Testis (tissue), 3 donors: ENCODE results near the gene ACSL1. TPM values are rescaled to one million over a fixed set of nuclear protein-coding genes. Genes with fewer than 3 reads are reported as not detected.

ENCODE experiments used
- DNase-seq: peaks from one replicate; pipeline ENCODE4 v3.0.0-alpha.2; 2019
- H3K27ac ChIP-seq, 2 donors: fragments of 200-600 bp; sonication (generic); one replicate each; pipeline ENCODE4 v1.5.1; 2019
- H3K27me3 ChIP-seq: fragments of 200-600 bp; sonication (generic); one replicate; pipeline ENCODE4 v1.5.1; 2019
- H3K36me3 ChIP-seq: fragments of 200-600 bp; sonication (generic); one replicate; pipeline ENCODE4 v1.5.1; 2017; ENCODE audit warnings: low read depth; ENCODE audit errors: missing control alignments
- H3K4me1 ChIP-seq: fragments of 200-600 bp; sonication (generic); one replicate; pipeline ENCODE4 v1.5.1; 2019
- H3K4me3 ChIP-seq, 2 donors: fragments of 200-600 bp; sonication (generic); one replicate each; pipeline ENCODE4 v1.5.1; 2017 to 2019
- H3K9me3 ChIP-seq: fragments of 200-600 bp; sonication (generic); one replicate; pipeline ENCODE4 v1.5.1; 2017
- POLR2A ChIP-seq: fragments of 450-650 bp; IDR thresholded peaks from one replicate; pipeline ENCODE4 v1.6.1; 2017; ENCODE audit warnings: antibody characterized with exemption, mild to moderate bottlenecking, moderate library complexity
- WGBS, 2 donors: methylation state at CpG; one replicate each; pipeline ENCODE4 v1.1.5; 2018; 5-methylcytosine and 5-hydroxymethylcytosine counted together
- intact Hi-C: fragments of 100-400 bp; cut with DNase I; formaldehyde crosslinking; loops from one replicate; pipeline ENCODE4 v1.15.1; 2023; ENCODE audit warnings: low total_unique reads
- polyA plus RNA-seq: library from polyadenylated mRNA; stranded (reverse); fragments of 350-450 nt; fragmentation: Illumina TruSeq; extraction: RNeasy Lipid Tissue Mini Kit (QIAGEN cat#74804); gene quantifications from one replicate; pipeline ENCODE4 v1.2.3, GENCODE V29; 2014; ENCODE audit warnings: low read depth, low replicate concordance; ENCODE audit not compliant: insufficient read depth
- total RNA-seq, 2 donors: library from RNA; depleted of rRNA; stranded (reverse); fragments of >200 nt; gene quantifications; one replicate each; pipeline ENCODE4 v1.2.3, GENCODE V29; 2016
- TF ChIP-seq, protein P1 (sequence below), 3 experiments: fragments of 450-650 bp in 2 of 3; fragments of 200-600 bp in 1 of 3; sonication (generic) in 1 of 3; IDR thresholded peaks; one replicate each; pipeline ENCODE4 v1.5.1; 2016 to 2019; ENCODE audit warnings: antibody characterized with exemption in 3 of 3, mild to moderate bottlenecking in 2 of 3, moderate library complexity in 1 of 3

ACSL1 gene
- total and polyA plus RNA-seq, 3 donors from 2014 or later = 31.6 to 81.8 (median 59.8) TPM

DNA sequence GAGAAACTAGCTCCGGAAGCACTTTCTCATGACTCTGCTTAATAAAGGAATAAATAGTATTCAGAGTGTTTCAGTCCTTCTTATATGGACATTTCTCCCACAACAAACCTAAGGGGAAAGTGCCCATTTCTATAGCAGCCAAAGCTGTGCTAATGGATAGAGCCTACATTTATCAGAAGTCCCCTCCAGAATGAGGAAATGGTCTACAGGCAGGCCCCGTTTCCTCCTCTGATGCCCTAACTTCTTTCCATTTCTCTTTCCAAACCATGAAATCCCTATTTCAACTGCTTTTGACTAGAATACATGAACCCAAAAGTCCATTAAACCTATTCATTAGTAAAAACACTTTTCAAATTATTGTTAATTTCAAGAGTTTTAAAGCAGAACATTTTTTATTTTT, 4.5 kb downstream of the ACSL1 start:
- Histone ChIP-seq H3K27me3 (no peaks in the 10 kb centered on the region), H3K27ac (no peak overlapping the region), H3K4me1 (peaks cover 7% of the 10 kb centered on the region), H3K9me3 (no peaks in the 10 kb centered on the region), H3K4me3 (no peak overlapping the region), H3K36me3 (no peaks in the 10 kb centered on the region)
- intact Hi-C loops = no loop called here
- DNase-seq = no peak
- TF ChIP-seq, protein P1, sequence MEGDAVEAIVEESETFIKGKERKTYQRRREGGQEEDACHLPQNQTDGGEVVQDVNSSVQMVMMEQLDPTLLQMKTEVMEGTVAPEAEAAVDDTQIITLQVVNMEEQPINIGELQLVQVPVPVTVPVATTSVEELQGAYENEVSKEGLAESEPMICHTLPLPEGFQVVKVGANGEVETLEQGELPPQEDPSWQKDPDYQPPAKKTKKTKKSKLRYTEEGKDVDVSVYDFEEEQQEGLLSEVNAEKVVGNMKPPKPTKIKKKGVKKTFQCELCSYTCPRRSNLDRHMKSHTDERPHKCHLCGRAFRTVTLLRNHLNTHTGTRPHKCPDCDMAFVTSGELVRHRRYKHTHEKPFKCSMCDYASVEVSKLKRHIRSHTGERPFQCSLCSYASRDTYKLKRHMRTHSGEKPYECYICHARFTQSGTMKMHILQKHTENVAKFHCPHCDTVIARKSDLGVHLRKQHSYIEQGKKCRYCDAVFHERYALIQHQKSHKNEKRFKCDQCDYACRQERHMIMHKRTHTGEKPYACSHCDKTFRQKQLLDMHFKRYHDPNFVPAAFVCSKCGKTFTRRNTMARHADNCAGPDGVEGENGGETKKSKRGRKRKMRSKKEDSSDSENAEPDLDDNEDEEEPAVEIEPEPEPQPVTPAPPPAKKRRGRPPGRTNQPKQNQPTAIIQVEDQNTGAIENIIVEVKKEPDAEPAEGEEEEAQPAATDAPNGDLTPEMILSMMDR (IDR thresholded peaks at IDR 0.05) = no peak
- no peak for TF ChIP-seq POLR2A
- 86 to 95% methylated on average over 2 of the region's 2 CpGs for WGBS, 2 donors

GRCh38 chr4:184819786-184820185, 6.0 kb downstream of the ACSL1 start:
- Histone ChIP-seq H3K4me3 (no peak overlapping the region), H3K9me3 (no peaks in the 10 kb centered on the region), H3K27me3 (no peaks in the 10 kb centered on the region), H3K27ac (no peak overlapping the region), H3K36me3 (no peaks in the 10 kb centered on the region), H3K4me1 (peaks cover 10% of the 10 kb centered on the region)
- TF ChIP-seq, protein P1 (IDR thresholded peaks at IDR 0.05) = no peak
- no peak for TF ChIP-seq POLR2A
- 85 to 100% methylated on average over 1 to 6 of the region's 6 CpGs for WGBS, 2 donors
- intact Hi-C loops = no loop called here
- no peak for DNase-seq

- intact Hi-C loops = no loop called here
- TF ChIP-seq, protein P1 (IDR thresholded peaks at IDR 0.05) = no peak
- TF ChIP-seq POLR2A = no peak
- Histone ChIP-seq H3K9me3 (no peaks in the 10 kb centered on the region), H3K4me1 (peaks cover 11% of the 10 kb centered on the region), H3K27ac (no peak overlapping the region), H3K27me3 (no peaks in the 10 kb centered on the region), H3K36me3 (no peaks in the 10 kb centered on the region), H3K4me3 (no peak overlapping the region)
- DNase-seq = no peak
- WGBS, 2 donors = 96 to 98% methylated on average over 4 of the region's 4 CpGs
These were observed 7.6 kb downstream of the ACSL1 start for GRCh38 chr4:184818216-184818564.

GRCh38 chr4:184817494-184818215, 8.1 kb downstream of the ACSL1 start:
- Histone ChIP-seq H3K27ac (no peak overlapping the region), H3K27me3 (no peaks in the 10 kb centered on the region), H3K9me3 (no peaks in the 10 kb centered on the region), H3K4me3 (no peak overlapping the region), H3K36me3 (no peaks in the 10 kb centered on the region), H3K4me1 (peaks cover 11% of the 10 kb centered on the region)
- 90% methylated on average over 11 of the region's 11 CpGs for WGBS, 2 donors
- DNase-seq = no peak
- intact Hi-C loops = no loop called here
- TF ChIP-seq, protein P1 (IDR thresholded peaks at IDR 0.05) = no peak
- no peak for TF ChIP-seq POLR2A

DNA sequence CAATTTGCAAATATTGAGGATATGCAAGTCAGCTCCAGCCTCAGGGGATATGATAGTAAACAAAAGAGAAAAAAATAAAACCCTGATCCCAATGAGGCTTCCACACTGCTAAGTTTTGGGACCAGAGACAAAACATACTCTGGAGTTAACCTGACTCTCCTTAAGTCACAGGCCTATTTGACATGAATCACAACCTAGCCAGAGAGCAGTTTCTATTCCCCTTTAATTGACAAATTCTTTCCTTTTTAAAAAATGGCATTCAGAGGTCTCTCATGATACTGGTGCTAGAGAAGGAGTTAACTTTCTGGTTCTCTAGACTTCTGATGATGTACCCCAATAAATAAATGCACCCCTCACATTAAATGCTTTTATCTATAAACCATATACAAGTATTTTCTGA, 8.8 kb downstream of the ACSL1 start:
- no peaks in the 10 kb centered on the region for H3K27me3 ChIP-seq
- no peak overlapping the region for H3K27ac ChIP-seq
- no peaks in the 10 kb centered on the region for H3K36me3 ChIP-seq
- intact Hi-C loops = no loop called here
- DNase-seq = no peak
- no peak for TF ChIP-seq POLR2A
- TF ChIP-seq, protein P1 (IDR thresholded peaks at IDR 0.05) = no peak
- H3K9me3 ChIP-seq = no peaks in the 10 kb centered on the region
- peaks cover 16% of the 10 kb centered on the region for H3K4me1 ChIP-seq
- H3K4me3 ChIP-seq = no peak overlapping the region
